Measurements from ENCODE around the gene PRUNE1.

DNA sequence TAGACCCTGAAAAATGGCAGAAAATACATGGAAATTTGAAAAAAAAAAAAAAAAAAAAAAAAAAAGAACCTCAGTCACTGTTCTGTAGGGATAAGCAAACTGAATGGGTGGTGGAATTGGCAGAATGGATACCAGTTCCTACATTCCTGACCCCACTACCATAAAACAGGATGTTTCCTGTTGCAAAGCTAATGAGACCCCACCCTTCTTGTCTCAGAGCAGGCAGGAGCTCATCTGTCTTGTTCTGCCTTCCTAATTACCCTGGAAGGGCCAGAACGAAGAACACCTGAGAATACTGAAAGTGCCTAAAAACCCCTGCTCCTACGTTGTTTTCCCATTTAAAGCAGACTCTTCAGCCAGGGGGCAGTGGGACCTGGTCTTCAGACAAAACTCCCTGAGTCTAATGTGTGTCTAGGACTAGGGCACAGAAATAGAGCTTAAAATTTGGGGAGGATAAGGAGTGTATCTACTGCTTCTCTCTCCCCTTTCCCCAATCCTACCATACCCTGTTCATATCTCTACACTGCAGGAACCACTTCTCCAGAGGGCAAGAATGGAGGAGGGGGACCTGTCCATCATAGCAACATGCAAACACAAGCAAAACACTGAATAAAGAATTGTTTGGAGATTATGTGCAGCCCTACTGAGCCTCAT is 43.2 kb downstream of the PRUNE1 start:
- no peak for TF ChIP-seq CTCF (IDR thresholded peaks at IDR 0.05)
- TF ChIP-seq POLR2A (IDR thresholded peaks at IDR 0.05): no peak
